Parathyroid adenoma (tissue), 2 donors: ENCODE measurements around the gene STX8.

Experiments
- H2AFZ ChIP-seq: fragments of 300-600 bp; sonication (generic); one replicate; pipeline ENCODE4 v1.7.0; 2017; ENCODE audit warnings: antibody characterized with exemption, mild to moderate bottlenecking
- H3K27ac ChIP-seq: fragments of 300-600 bp; sonication (generic); one replicate; pipeline ENCODE4 v1.7.0; 2017
- H3K27me3 ChIP-seq: fragments of 300-600 bp; sonication (generic); one replicate; pipeline ENCODE4 v1.7.0; 2017; ENCODE audit warnings: low read length; ENCODE audit not compliant: control insufficient read depth, insufficient read depth
- H3K36me3 ChIP-seq: fragments of 300-600 bp; sonication (generic); one replicate; pipeline ENCODE4 v1.7.0; 2017; ENCODE audit warnings: low read length; ENCODE audit not compliant: control insufficient read depth, insufficient read depth
- H3K4me1 ChIP-seq: fragments of 300-600 bp; sonication (generic); one replicate; pipeline ENCODE4 v1.7.0; 2017; ENCODE audit warnings: control low read depth
- H3K4me2 ChIP-seq: fragments of 300-600 bp; sonication (generic); one replicate; pipeline ENCODE4 v1.7.0; 2017; ENCODE audit warnings: low read length
- H3K4me3 ChIP-seq: fragments of 300-600 bp; sonication (generic); one replicate; pipeline ENCODE4 v1.7.0; 2017; ENCODE audit warnings: low read depth, low read length
- H3K79me2 ChIP-seq: fragments of 300-600 bp; sonication (generic); one replicate; pipeline ENCODE4 v1.7.0; 2017; ENCODE audit warnings: control low read depth
- H3K9ac ChIP-seq: fragments of 300-600 bp; sonication (generic); one replicate; pipeline ENCODE4 v1.7.0; 2017; ENCODE audit warnings: mild to moderate bottlenecking
- H3K9me3 ChIP-seq: fragments of 300-600 bp; sonication (generic); one replicate; pipeline ENCODE4 v1.7.0; 2017; ENCODE audit warnings: low read length; ENCODE audit not compliant: control insufficient read depth
- CTCF ChIP-seq: fragments of 300-600 bp; sonication (generic); IDR thresholded peaks from one replicate; pipeline ENCODE4 v1.7.0; 2017; ENCODE audit warnings: antibody characterized with exemption, mild to moderate bottlenecking
- donor health status: primary hyperparathyroidism.

STX8 gene

GRCh38 chr17:9234389-9234945 is 341.2 kb downstream of the STX8 start:
- H3K79me2 ChIP-seq = no peaks in the 10 kb centered on the region
- H3K4me2 ChIP-seq = no peak overlapping the region
- H3K27me3 ChIP-seq = no peaks in the 10 kb centered on the region
- H3K27ac ChIP-seq = no peak overlapping the region
- H3K36me3 ChIP-seq = no peaks in the 10 kb centered on the region
- H3K9me3 ChIP-seq = no peaks in the 10 kb centered on the region
- H3K9ac ChIP-seq = no peak overlapping the region
- no peak overlapping the region for H3K4me3 ChIP-seq
- H2AFZ ChIP-seq = no peak overlapping the region
- H3K4me1 ChIP-seq = peaks cover 2% of the 10 kb centered on the region
- no peak for TF ChIP-seq CTCF

- Histone ChIP-seq H3K27me3 (no peaks in the 10 kb centered on the region), H3K4me1 (no peaks in the 10 kb centered on the region), H2AFZ (no peak overlapping the region), H3K36me3 (no peaks in the 10 kb centered on the region), H3K4me2 (no peak overlapping the region), H3K9ac (no peak overlapping the region), H3K79me2 (no peaks in the 10 kb centered on the region), H3K27ac (no peak overlapping the region), H3K9me3 (no peaks in the 10 kb centered on the region), H3K4me3 (no peak overlapping the region)
- TF ChIP-seq CTCF = no peak
Observed at GRCh38 chr17:9233761-9234160, 341.9 kb downstream of the STX8 start.

GRCh38 chr17:9233271-9233599 is 342.4 kb downstream of the STX8 start:
- no peaks in the 10 kb centered on the region for H3K79me2 ChIP-seq
- H3K9me3 ChIP-seq = no peaks in the 10 kb centered on the region
- H2AFZ ChIP-seq = no peak overlapping the region
- H3K9ac ChIP-seq = no peak overlapping the region
- no peaks in the 10 kb centered on the region for H3K4me1 ChIP-seq
- H3K4me3 ChIP-seq = no peak overlapping the region
- no peaks in the 10 kb centered on the region for H3K36me3 ChIP-seq
- H3K27me3 ChIP-seq = no peaks in the 10 kb centered on the region
- TF ChIP-seq CTCF = no peak
- H3K27ac ChIP-seq = no peak overlapping the region
- no peak overlapping the region for H3K4me2 ChIP-seq

- Histone ChIP-seq H3K79me2 (no peaks in the 10 kb centered on the region), H2AFZ (no peak overlapping the region), H3K4me1 (no peaks in the 10 kb centered on the region), H3K4me2 (no peak overlapping the region), H3K9me3 (no peaks in the 10 kb centered on the region), H3K9ac (no peak overlapping the region), H3K4me3 (no peak overlapping the region), H3K36me3 (no peaks in the 10 kb centered on the region), H3K27me3 (no peaks in the 10 kb centered on the region), H3K27ac (no peak overlapping the region)
- TF ChIP-seq CTCF = no peak
Observed at GRCh38 chr17:9232591-9233270, 342.9 kb downstream of the STX8 start.

GRCh38 chr17:9232155-9232475 is 343.5 kb downstream of the STX8 start:
- no peak for TF ChIP-seq CTCF
- Histone ChIP-seq H3K79me2 (no peaks in the 10 kb centered on the region), H3K36me3 (no peaks in the 10 kb centered on the region), H3K27me3 (no peaks in the 10 kb centered on the region), H3K4me1 (no peaks in the 10 kb centered on the region), H3K4me3 (no peak overlapping the region), H3K9me3 (no peaks in the 10 kb centered on the region), H2AFZ (no peak overlapping the region), H3K4me2 (no peak overlapping the region), H3K27ac (no peak overlapping the region), H3K9ac (no peak overlapping the region)
